Activated CD8-positive, alpha-beta memory T cell treated with anti-CD3 and anti-CD28 coated beads for 24 hours (primary cell): ENCODE results near the gene RNF44.
"Not testable (repeated sequence)": the region's sequence is repeated elsewhere in the genome, so short reads cannot be mapped to it uniquely, and the experiment has no call there.

Experiments used
- DNase-seq: peaks from one replicate; pipeline ENCODE4 v3.0.0-alpha.2; 2020

The RNF44 gene

GRCh38 chr5:176550937-176551336 is 13.7 kb upstream of the RNF44 start:
- not testable (repeated sequence) for DNase-seq

- no peak for DNase-seq
These were observed 13.2 kb upstream of the RNF44 start for GRCh38 chr5:176550275-176550831.

- DNase-seq: no peak
These were observed 12.7 kb upstream of the RNF44 start for GRCh38 chr5:176549871-176550270.

- no peak for DNase-seq
These were observed 11.8 kb upstream of the RNF44 start, which contains the start of gene CDHR2 for GRCh38 chr5:176548967-176549444. Gene CDHR2, plus strand, starts transcription at chr5:176549342. Its CDS starts 16,011 bp downstream, at chr5:176565353.

- DNase-seq: no peak
These were observed 10.6 kb upstream of the RNF44 start for GRCh38 chr5:176547802-176548201.

- DNase-seq: no peak
These were observed 8.7 kb upstream of the RNF44 start for GRCh38 chr5:176545737-176546509.

- no peak for DNase-seq
These were observed 8.2 kb upstream of the RNF44 start for GRCh38 chr5:176545388-176545736.

GRCh38 chr5:176543428-176544182 is 6.4 kb upstream of the RNF44 start:
- peak; percentile 89 for DNase-seq

- DNase-seq: no peak
These were observed 5.6 kb upstream of the RNF44 start for GRCh38 chr5:176542596-176543427.

GRCh38 chr5:176542135-176542595 is 5.0 kb upstream of the RNF44 start:
- peak; percentile 88 for DNase-seq

GRCh38 chr5:176541338-176542134 is 4.3 kb upstream of the RNF44 start:
- DNase-seq: peak; percentile 82

- no peak for DNase-seq
These were observed 3.7 kb upstream of the RNF44 start for GRCh38 chr5:176540956-176541337.

- no peak for DNase-seq
These were observed 3.3 kb upstream of the RNF44 start for GRCh38 chr5:176540476-176540899.

GRCh38 chr5:176538989-176539384 is 1.8 kb upstream of the RNF44 start:
- DNase-seq: no peak

- no peak for DNase-seq
These were observed 1.2 kb upstream of the RNF44 start for GRCh38 chr5:176538230-176538988.

GRCh38 chr5:176537554-176538229 is 490 bp upstream of the RNF44 start:
- peak; percentile 94 for DNase-seq

GRCh38 chr5:176536132-176536901 is 885 bp downstream of the RNF44 start:
- peak; percentile 91 for DNase-seq

- DNase-seq: no peak
These were observed 1.5 kb downstream of the RNF44 start for GRCh38 chr5:176535664-176536131.

- DNase-seq: peak; percentile 76
These were observed 2.0 kb downstream of the RNF44 start for GRCh38 chr5:176535101-176535663.
